ENCODE results near the gene SFN.
"Not testable (repeated sequence)": the region's sequence is repeated elsewhere in the genome, so short reads cannot be mapped to it uniquely, and the experiment has no call there.

The SFN gene

GRCh38 chr1:26873097-26873496 lies 10.1 kb downstream of the SFN start:
- not testable (repeated sequence) for DNase-seq

- DNase-seq, result no peak
Measured at GRCh38 chr1:26874896-26875295, 11.9 kb downstream of the SFN start.

- DNase-seq, result no peak
Measured at GRCh38 chr1:26877326-26877725, 14.4 kb downstream of the SFN start.

DNA sequence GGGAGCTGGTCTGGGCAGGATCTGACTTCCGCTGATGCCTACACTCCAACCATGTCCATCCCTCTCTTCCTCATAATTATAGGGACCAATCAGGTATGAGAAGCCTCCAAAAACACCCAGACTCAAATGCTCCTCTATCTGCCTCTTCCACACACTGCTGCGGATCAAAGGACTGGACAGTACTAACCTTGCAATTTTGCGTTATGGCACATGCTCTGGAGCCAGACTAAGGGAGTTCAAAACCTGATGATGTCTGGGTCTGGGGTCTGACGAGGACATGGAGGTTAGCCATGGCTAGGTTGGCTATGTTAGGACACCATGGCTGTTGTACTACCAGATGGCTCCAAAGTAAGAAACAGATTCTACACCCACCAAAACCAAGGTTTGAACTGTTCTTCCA lies 16.8 kb downstream of the SFN start:
- no peak for DNase-seq

DNA sequence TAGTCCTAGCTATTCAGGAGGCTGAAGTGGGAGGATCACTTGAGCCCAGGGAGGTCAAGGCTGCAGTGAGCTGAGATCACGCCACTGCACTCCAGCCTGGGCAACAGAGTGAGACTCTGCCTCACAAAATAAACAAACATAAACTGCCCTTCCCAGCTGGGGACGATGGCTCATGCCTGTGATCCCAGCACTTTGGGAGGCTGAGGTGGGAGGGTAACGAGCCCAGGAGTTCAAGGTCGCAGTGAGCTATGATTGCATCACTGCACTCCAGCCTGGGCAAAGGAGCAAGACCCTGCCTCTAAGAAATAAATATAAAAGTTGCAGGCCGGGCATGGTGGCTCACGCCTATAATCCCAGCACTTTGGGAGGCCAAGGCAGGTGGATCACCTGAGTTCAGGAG lies 18.7 kb downstream of the SFN start:
- DNase-seq, result not testable (repeated sequence)

DNA sequence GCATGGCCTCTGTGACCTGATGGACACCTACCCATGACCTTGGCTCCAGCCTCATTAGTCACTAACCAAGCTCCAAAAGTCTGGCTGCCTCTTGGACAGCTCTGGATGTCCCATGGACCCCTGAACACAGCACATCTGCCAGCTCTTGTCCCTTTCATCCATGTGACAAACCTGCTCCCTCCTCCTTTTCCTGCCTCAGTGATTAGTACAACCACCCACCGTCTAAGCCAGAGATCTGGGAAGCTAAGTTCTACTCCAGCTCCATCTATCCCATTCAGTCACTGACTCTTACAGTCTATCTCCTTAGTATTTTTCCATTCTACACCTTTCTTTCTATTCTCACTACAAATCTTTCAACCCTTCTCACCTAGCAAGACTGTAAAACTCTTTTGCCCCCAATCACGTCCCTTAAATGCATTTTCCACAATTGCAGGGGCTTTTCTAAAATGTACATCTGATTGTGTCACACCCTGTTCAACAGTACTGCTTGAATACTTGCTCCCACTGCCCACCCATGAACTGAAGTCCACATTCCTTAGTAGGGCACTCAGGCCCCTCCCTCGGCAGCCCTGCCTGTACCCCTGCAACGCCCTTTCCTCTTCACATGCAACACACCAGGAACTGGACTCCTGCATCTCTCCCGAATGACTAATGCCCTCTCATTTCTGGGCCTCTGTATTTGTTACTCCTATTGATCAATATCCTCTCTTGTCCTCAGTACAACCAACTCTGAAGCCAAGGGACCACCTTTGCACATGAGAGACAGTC lies 19.9 kb downstream of the SFN start:
- no peak for DNase-seq

- DNase-seq, result no peak
Measured at GRCh38 chr1:26887125-26887524, 24.2 kb downstream of the SFN start.

DNA sequence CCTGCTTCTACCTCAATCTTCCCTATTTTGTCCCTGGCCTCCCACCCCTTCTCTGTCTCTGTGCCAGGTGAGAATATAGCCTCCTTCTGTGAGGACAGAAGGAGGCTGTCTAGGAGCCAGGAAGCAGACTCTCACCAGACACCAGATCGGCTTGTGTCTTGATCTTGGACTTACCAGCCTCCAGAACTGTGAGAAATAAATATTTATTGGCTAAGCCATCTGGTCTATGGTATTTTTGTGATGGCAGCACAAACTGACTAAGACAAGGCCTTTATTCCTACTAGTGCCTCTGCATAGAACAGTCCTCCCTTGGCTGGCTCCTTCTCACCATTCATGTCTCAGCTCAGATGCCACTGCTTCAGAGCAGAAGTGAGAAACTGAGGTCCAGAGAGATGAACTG lies 25.3 kb downstream of the SFN start:
- no peak for DNase-seq

- DNase-seq, result peak; percentile 80
Measured at GRCh38 chr1:26889551-26890466, 26.9 kb downstream of the SFN start, which contains the start of gene GPN2. Gene GPN2 (minus strand): TSS chr1:26890283. CDS start chr1:26890096, 187 bp downstream.

DNA sequence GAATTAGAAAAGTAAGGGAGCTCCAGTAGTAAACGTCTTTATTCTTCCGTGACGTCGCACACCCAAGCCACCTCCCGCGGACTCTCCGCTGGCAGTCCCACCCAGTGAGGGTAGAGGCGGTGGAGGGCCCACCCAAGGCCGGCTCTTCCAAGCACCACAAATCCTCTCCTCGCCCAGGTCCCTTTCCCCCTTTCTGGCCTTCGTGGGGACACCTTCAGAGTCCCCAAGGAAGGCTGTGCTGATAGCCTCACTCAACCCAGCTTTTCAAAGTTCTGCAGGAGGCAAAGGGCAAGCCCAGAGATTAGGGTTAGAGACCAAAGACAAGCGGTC lies 27.5 kb downstream of the SFN start:
- no peak for DNase-seq

DNA sequence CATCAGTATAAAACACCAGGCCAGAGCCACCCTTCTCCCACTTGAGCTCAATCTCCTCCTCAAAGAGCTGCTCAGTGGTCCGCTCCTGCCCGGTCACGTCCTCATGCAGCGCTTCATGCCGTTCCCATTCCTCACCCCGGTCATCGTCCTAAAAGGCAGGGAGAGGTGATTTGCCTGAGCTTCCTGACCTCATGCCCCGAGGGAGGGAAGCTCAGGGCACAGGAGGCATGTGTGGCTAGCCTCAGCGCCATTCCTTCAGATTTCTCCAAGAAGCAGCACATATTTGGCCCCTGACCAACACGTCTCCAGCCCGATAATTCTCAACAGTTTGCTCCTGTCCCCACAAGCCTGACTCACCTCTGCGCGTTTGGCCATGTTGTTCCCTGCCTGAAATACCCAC lies 31.3 kb downstream of the SFN start:
- no peak for DNase-seq

DNA sequence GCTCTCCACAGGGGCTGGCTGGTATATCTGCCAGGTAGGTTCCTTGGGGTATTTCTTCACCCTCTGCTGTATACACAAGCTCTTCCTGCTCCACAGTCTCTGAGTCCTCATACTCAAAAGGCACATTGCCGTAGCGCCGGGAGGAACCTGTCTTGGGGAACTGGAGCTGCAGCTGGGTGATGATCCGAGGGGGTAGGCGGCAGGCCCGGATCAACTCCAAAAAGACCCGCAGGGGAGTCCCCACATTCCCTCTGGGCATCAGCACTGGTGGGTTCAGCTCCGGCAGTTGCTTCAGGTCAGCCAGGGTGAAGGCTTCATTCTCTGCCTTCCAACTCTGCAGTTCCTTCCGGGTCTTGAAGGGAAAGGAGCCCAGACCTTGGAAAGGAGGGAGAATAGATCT lies 34.4 kb downstream of the SFN start:
- DNase-seq, result no peak

DNA sequence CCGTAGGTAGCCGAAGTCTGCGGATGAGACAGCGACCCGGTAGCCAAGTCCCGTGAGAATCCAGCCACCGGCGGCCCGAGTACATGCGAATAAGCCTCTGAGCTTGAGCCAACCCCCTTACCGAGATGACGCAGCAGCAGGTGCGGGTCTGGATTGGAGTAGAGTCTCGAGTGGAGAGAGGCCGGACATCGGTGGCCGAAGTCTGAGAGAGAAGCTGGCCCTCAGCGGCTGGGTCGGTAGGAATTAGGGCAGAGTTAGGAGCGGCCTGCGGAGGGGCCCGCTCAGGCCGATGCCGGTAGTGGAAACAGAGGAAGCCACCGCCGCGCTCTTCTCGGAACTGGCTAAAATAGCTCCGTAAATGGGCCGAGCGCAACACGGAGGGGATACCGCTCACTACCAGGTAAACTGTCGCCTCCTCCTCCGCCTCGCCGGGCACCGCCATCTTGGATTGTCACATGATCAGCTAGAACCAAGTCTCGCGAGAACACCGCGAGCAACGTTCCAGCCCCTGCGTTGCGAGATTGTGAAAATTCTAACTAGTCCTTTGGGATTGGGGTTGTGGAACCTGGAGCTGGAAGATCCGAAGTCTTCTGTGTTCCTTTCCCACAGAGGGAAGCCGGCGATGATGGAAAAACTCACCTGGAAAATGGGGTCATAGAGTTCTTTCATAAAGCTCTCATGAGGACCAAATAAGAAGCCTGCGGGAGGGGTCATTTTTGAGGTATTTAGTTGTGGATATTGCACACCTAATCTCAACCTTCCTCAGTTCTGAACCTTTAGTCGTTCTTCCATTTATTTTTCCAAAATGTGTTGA lies 37.3 kb downstream of the SFN start, which contains the start of gene GPATCH3:
Gene GPATCH3, minus strand, starts transcription at position 467 of the 814 bp plus-strand sequence. Its CDS starts 25 bp downstream, at position 442.
- peak; percentile 94 for DNase-seq

GRCh38 chr1:26900815-26901511 lies 38.0 kb downstream of the SFN start:
- DNase-seq, result peak; percentile 26

- no peak for DNase-seq
Measured at GRCh38 chr1:26907071-26907917, 44.3 kb downstream of the SFN start.

- no peak for DNase-seq
Measured at GRCh38 chr1:26909951-26910342, 47.0 kb downstream of the SFN start.

DNA sequence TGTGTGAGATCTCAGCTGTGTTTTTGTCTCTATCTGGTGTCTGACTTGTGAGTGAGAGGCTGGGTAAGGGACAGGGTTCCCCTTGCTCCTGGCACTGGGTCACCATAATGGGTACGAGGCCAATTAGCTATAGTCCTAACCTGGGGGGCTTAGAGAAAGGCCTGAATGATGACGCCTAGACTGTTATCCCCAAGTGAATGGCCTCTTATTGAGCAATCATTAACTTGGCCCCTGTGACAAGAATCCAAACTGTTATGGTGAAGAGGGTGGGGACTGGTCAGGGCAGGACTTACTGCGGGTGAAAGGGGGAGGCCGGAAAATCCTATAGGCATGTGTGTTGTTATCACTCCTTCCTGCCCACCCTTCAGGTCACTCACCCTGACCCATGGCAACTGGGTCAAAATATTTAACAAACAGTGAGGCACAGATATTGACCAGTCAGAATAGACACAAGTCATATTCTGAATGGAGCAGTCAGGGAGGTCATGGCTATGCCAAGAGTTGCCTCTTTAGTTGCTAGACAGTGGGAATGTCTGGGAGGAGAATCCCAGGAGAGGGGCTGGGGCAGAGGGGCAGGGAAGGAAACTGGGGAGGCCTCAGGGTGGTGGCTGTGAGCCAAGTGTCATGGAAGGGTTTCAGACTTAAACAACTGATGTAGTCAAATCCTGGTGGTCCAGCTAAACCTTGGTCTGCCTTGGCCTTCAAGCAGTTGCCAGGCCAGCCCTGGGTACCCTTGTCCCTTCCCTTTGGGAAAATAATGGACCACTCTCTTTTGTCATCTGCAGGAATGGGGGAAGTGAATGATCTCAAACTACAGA lies 47.6 kb downstream of the SFN start:
- no peak for DNase-seq

DNA sequence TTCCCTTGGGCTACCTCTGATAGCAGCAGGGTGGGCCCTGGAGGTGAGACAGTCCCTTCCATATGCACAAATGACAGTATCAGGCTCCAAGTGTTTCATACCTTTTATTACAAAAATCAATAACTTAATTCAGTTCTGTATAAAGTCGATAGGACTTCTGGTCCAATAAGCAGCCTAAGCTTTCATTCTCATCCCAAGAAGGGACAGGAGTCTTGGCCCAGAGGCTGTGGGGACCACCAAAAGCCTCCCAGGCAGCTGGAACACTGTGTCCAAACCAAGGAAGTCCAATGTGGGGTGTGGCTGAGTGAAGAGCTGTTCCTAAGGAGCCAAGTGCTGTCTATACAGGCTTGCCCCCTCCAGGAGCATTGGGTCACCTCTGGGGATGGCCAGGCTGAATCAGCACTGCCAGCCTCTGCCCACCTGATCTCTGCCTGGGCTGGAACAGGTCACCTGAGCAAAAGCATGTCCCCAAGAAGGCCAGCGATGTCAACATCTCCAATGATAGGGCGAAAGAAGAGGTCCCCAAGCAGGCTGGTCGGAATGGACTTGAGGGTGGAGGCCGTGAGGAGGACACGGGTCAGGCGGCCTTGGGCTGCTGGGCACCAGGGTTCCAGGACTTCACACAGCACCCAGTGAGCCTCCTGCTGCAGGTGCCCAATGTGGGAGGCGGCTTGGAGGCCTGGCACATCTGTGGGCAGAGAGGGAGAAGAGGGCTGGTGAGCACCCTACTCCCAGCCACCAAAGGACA lies 48.6 kb downstream of the SFN start:
- DNase-seq, result no peak

GRCh38 chr1:26912147-26912490 lies 49.2 kb downstream of the SFN start:
- no peak for DNase-seq

DNA sequence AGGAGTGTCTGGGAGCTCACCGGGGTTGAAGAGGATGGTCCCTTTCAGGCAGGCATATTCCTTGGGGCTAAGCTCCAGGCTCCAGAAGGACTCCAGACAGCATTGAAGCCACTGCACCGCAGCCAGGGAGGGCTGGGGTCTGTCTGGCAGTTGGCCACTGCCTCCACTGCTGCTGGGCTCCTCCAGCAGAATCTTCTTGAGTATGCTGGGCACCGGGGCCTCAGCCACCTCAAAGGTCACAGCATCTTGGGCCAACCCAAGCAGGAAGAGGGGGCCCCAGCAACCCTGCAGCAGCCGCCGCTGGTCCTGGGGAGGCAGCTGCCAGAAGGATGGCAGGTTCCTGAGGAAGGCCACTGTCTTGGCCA lies 50.4 kb downstream of the SFN start:
- no peak for DNase-seq
